ENCODE results near the gene GRM4.

GRM4 gene

DNA sequence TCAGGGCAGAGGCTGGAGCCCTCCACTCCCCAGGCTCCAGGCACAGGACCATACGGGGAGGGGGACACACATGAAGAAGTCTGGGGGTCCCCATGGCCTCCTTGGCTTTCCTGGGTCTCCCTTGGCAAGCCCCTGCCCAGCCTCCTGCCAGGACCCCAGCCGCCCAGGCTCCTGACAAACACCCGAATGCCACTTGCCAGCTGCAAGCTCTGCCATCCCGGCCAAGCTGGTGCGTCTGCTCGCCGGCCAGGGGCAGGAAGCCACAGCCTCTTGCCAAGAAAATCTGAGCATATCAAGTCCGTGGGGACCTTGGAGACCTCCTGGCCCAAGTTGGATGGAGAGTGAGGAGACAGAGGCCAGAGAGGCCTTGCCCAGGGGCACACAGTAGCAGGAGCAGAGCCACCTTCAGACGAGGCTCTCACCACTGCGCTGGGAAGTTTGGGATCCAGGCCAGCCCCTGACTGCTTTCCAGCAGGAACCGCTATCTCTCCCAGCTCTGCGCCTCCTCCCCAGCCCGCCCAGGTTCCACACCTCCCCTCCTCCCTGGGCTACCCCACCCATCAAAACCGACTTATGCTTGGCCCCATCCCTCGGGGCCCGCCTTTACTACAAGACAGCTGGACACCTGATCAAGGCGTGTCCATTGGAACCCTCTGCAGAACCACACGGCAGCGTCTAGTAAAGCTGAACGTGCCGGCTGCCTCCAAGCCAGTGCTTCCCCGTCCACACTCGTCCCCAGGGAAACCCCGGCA lies 80.2 kb downstream of the GRM4 start:
- DNase-seq (ENCODE audit: extremely low read depth, low read depth): no peak
- TF ChIP-seq, protein P1, sequence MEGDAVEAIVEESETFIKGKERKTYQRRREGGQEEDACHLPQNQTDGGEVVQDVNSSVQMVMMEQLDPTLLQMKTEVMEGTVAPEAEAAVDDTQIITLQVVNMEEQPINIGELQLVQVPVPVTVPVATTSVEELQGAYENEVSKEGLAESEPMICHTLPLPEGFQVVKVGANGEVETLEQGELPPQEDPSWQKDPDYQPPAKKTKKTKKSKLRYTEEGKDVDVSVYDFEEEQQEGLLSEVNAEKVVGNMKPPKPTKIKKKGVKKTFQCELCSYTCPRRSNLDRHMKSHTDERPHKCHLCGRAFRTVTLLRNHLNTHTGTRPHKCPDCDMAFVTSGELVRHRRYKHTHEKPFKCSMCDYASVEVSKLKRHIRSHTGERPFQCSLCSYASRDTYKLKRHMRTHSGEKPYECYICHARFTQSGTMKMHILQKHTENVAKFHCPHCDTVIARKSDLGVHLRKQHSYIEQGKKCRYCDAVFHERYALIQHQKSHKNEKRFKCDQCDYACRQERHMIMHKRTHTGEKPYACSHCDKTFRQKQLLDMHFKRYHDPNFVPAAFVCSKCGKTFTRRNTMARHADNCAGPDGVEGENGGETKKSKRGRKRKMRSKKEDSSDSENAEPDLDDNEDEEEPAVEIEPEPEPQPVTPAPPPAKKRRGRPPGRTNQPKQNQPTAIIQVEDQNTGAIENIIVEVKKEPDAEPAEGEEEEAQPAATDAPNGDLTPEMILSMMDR (IDR thresholded peaks at IDR 0.05; ENCODE audit: low read depth, low read length): no peak

DNA sequence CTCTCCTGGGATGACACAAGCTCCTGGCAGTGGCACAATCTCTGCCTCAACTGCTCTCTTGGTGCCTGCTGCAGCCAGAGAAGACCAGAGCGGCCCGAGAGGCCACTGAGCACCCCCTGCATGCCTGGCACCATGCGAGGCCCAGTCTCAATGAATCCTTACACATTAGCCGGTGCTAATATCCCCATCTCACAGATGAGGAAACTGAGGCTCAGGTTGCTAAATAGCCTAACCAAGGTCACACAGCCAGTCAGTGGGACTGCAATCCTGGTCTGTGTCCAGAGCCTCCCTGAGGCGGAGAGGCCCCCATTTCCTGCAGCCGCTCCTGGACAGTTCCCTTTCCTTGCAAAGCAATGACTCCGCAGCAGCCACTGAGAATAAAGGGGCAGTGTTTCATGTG lies 81.2 kb downstream of the GRM4 start:
- TF ChIP-seq, protein P1 (IDR thresholded peaks at IDR 0.05; ENCODE audit: low read depth, low read length): no peak
- DNase-seq (ENCODE audit: extremely low read depth, low read depth): no peak

DNA sequence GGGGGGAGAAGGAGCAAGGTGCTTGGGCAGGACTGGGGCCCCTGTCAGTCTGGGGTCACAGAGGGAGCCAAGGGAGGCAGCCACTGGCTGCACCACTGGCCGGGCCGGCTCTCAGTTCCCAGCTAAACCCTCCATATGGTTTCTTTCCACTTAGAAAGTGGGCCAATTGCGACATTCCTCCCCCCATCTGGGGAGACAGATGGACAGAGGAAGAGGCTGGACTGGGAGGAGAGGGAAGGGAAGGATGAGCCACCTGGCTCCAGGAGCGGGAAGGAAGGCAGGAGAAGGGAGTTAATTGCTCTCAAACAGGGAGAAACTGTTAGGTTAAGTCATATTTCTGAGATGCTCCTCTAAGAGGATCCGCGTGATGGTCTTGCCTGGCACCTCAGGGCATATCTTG lies 82.2 kb downstream of the GRM4 start:
- TF ChIP-seq, protein P1 (IDR thresholded peaks at IDR 0.05; ENCODE audit: low read depth, low read length): no peak
- no peak for DNase-seq (ENCODE audit: extremely low read depth, low read depth)

DNA sequence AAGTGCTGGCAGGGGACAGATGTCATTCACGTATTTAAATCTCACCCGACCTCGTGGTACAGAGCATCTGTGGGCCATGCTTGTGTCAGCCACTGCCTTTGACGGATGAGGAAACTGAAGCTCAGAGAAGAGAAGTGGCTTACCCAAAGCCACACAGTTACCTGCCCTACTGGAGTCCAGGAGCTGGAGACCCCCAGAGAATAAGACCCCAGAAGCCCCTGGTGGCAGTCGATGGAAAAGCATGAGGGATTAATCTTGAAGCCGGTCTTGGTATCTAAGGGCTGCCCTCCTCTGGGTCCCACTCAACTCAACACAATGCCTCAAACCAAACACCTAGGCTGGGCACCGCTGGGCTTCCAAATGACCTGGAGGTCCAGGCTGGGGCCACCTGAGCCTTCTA lies 83.1 kb downstream of the GRM4 start:
- TF ChIP-seq, protein P1 (IDR thresholded peaks at IDR 0.05; ENCODE audit: low read depth, low read length): no peak; the same call in 1 of the 2 replicates
- DNase-seq (ENCODE audit: extremely low read depth, low read depth): no peak

DNA sequence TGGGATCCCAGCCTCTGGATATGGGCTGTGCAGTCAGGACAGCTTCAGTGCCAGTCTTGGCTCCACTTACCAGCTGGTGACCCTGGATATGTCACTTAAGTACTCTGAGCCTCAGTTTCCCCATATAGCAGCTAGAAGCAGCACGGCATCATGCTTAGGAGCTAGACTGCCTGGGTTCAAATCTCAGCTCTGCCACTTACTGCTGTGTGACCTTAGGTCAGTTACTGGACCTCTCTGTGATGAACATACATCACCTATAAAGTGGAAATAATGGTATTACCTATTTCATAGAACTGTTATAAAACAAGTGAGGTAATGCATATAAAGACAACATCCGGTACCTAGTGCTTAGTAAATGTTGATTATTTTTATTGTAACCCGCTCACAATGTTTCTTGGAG lies 83.7 kb downstream of the GRM4 start:
- DNase-seq (ENCODE audit: extremely low read depth, low read depth): no peak
- TF ChIP-seq, protein P1 (IDR thresholded peaks at IDR 0.05; ENCODE audit: low read depth, low read length): no peak

DNA sequence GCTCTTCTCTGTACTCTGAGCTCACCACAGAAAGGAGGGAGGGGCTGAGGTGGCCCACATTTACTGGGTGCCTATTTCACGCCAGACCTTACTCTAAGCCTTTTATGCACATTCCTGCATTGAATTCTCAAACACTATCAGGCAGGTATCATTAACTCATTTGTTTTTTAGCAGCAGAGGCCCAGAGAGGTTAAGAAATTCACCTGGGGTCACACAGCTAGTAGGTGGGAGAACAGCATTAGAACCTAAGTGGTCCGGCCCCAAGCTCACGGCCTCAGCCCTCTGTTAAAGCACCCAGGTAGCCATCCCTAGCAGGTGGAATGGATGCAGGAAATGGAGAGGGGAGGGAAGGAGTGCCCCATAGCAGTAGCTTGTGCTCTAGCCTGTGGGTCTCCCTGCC lies 84.5 kb downstream of the GRM4 start:
- no peak for DNase-seq (ENCODE audit: extremely low read depth, low read depth)
- TF ChIP-seq, protein P1 (IDR thresholded peaks at IDR 0.05; ENCODE audit: low read depth, low read length): no peak

DNA sequence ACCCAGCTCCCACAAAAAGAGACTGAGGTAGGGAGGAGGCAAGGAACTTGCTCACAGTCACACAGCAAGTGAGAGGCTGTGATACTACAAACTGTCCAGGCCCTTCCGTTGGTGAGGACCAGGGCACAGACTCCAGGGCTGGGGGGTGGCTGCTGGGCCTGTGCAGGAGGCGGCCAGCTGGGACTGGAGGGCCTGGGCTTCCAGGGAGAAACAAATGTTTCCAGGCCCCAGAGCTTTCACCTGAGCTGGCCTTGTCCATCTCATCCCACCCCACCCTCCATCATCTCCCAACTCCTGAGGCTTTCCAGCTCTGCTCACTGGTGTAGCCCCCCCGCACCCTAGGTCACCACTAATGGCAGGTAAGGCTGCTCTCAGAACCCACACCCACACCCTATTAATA lies 86.0 kb downstream of the GRM4 start:
- TF ChIP-seq, protein P1 (IDR thresholded peaks at IDR 0.05; ENCODE audit: low read depth, low read length): no peak
- DNase-seq (ENCODE audit: extremely low read depth, low read depth): no peak
